HepG2 (cell line): Measurements from ENCODE around the gene NELFCD. TPM values are rescaled to one million over a fixed set of nuclear protein-coding genes. Genes with fewer than 3 reads are reported as not detected.

ENCODE experiments used
- ARID3A ChIP-seq: IDR thresholded peaks from 2 replicates; pipeline ENCODE4 v1.6.1; 2012; ENCODE audit warnings: low read depth, low read length, improper control_type of control experiment
- ATF4 ChIP-seq, 2 experiments: fragments of 450-650 bp in 1 of 2; sonication (generic) in 1 of 2; formaldehyde crosslinking; IDR thresholded peaks; 2 replicates each; pipeline versions ENCODE4 v1.5.0 to v1.8.0; 2020 to 2022; ENCODE audit warnings: mild to moderate bottlenecking in 1 of 2, missing genetic modification reagents in 1 of 2
- CENPT ChIP-seq: sonication (generic); formaldehyde crosslinking; IDR thresholded peaks from 2 replicates; pipeline ENCODE4 v1.8.0; 2022; ENCODE audit warnings: low read depth, mild to moderate bottlenecking, moderate library complexity, missing genetic modification reagents
- DMTF1 ChIP-seq: sonication (generic); formaldehyde crosslinking; IDR thresholded peaks from 2 replicates; pipeline ENCODE4 v1.4.0; 2020; ENCODE audit warnings: mild to moderate bottlenecking, missing genetic modification reagents
- GABPB1 ChIP-seq: IDR thresholded peaks from 2 replicates; pipeline ENCODE4 v1.6.1; 2016; ENCODE audit warnings: mild to moderate bottlenecking, missing genetic modification reagents, moderate library complexity, missing compliant biosample characterization
- HOMEZ ChIP-seq: IDR thresholded peaks from 2 replicates; pipeline ENCODE4 v1.6.1; 2016; ENCODE audit warnings: low read depth
- SRSF9 ChIP-seq: fragments of 200-400 bp; formaldehyde crosslinking; IDR thresholded peaks from 2 replicates; pipeline ENCODE4 v1.6.1; 2018; ENCODE audit warnings: borderline replicate concordance, mild to moderate bottlenecking, low read depth, low read length; ENCODE audit not compliant: insufficient read depth, poor library complexity, severe bottlenecking
- TRIM24 ChIP-seq: sonication (generic); formaldehyde crosslinking; IDR thresholded peaks from 2 replicates; pipeline ENCODE4 v1.8.0; 2022; ENCODE audit warnings: mild to moderate bottlenecking, missing genetic modification reagents
- ZBTB37 ChIP-seq: sonication (generic); formaldehyde crosslinking; IDR thresholded peaks from 2 replicates; pipeline ENCODE4 v1.4.0; 2020; ENCODE audit warnings: mild to moderate bottlenecking, missing genetic modification reagents
- ZMYM4 ChIP-seq: sonication (generic); formaldehyde crosslinking; IDR thresholded peaks from 2 replicates; pipeline ENCODE4 v1.8.1; 2023; ENCODE audit warnings: mild to moderate bottlenecking, missing genetic modification reagents
- ZNF34 ChIP-seq: sonication (generic); formaldehyde crosslinking; IDR thresholded peaks from 2 replicates; pipeline ENCODE4 v1.4.0; 2020; ENCODE audit warnings: mild to moderate bottlenecking, missing genetic modification reagents, borderline replicate concordance
- ZNF512B ChIP-seq: sonication (generic); formaldehyde crosslinking; IDR thresholded peaks from 2 replicates; pipeline ENCODE4 v1.5.1; 2020; ENCODE audit warnings: missing genetic modification reagents, mild to moderate bottlenecking, borderline replicate concordance
- ZNF550 ChIP-seq: sonication (generic); formaldehyde crosslinking; IDR thresholded peaks from 2 replicates; pipeline ENCODE4 v1.4.0; 2020; ENCODE audit warnings: mild to moderate bottlenecking, missing genetic modification reagents, borderline replicate concordance
- ZNF713 ChIP-seq: sonication (generic); formaldehyde crosslinking; IDR thresholded peaks from 2 replicates; pipeline ENCODE4 v1.4.0; 2020; ENCODE audit warnings: mild to moderate bottlenecking, missing genetic modification reagents
- polyA plus RNA-seq, 8 experiments: library from polyadenylated mRNA; depleted of rRNA in 3 of 8; stranded (reverse) in 7 of 8; unstranded in 1 of 8; fragments of >200 nt; fragmentation: Illumina TruSeq in 4 of 8; extraction: Trizol in 4 of 8; gene quantifications; 2 replicates each; pipeline versions ENCODE4 v1.2.1 to v1.2.3, GENCODE V29; 2011 to 2016; ENCODE audit warnings: low read depth in 4 of 8, missing spikeins in 1 of 8, mixed read lengths in 1 of 8; ENCODE audit not compliant: insufficient read depth in 1 of 8
- total RNA-seq, 5 experiments: library from RNA; depleted of rRNA; stranded (reverse); fragments of >200 nt; fragmentation: Illumina TruSeq; extraction: Trizol; gene quantifications; 2 replicates each; pipeline ENCODE4 v1.2.3, GENCODE V29; 2016; ENCODE audit warnings: low read depth in 1 of 5

Gene NELFCD
- total and polyA plus RNA-seq, 2 of the 13 experiments (the other 11 are each of a cell fraction or from before 2014, with no cell fraction given) = 159 to 203 TPM

- TF ChIP-seq HOMEZ (peak; percentile 57; the same call in 1 of the 2 replicates), ZNF512B (CRISPR knock-in tag) (no peak), ZNF713 (CRISPR knock-in tag) (no peak), ARID3A (no peak), GABPB1 (peak; percentile 38; the same call in 1 of the 2 replicates), ZBTB37 (CRISPR knock-in tag) (no peak), ZMYM4 (CRISPR knock-in tag) (no peak; the same call in 1 of the 2 replicates), ATF4 (CRISPR knock-in tag; IDR thresholded peaks at IDR 0.05) (no peak), SRSF9 (no peak), TRIM24 (CRISPR knock-in tag) (0 out of 2 replicates have a peak, but pooled peaks have one; percentile 35), ZNF34 (CRISPR knock-in tag) (no peak), CENPT (no peak), ZNF550 (CRISPR knock-in tag) (no peak), DMTF1 (CRISPR knock-in tag) (no peak)
Measured at GRCh38 chr20:59004763-59005522, 23.9 kb downstream of the NELFCD start (continued).
